ENCODE results near the gene DNAJB6.

Gene DNAJB6

DNA sequence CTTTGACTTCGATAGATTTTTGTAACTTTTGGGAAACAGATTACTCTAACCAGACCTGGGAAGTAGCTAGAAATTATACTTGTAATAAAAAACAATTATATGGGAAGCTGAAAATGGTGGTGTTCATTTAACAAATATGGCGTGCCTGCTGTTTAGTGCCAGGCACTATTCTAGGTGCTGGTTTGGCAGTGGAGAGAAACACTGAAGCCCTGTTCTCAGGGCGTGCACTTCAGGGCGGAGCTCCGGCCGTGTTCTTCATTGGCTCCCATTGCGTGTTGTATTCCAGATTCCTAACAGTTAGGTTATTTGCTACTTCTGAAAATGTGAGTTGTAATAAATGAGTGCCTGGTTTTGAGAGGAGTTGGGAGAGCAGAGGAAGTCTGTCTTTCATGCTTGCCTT lies 38.6 kb downstream of the DNAJB6 start:
- peaks cover 95% of the 10 kb centered on the region for H3K36me3 ChIP-seq
- H4K20me1 ChIP-seq, result peaks cover 100% of the 10 kb centered on the region
- no peak overlapping the region for H3K4me3 ChIP-seq
- no peak overlapping the region for H3K27ac ChIP-seq
- H3K9me3 ChIP-seq, result no peaks in the 10 kb centered on the region
- H3K4me2 ChIP-seq, result no peak overlapping the region
- H3K9ac ChIP-seq, result no peak overlapping the region
- TF ChIP-seq Cebpa-rat (IDR thresholded peaks at IDR 0.05), result no peak
- peaks cover 38% of the 10 kb centered on the region for H3K4me1 ChIP-seq
- no peaks in the 10 kb centered on the region for H3K27me3 ChIP-seq

DNA sequence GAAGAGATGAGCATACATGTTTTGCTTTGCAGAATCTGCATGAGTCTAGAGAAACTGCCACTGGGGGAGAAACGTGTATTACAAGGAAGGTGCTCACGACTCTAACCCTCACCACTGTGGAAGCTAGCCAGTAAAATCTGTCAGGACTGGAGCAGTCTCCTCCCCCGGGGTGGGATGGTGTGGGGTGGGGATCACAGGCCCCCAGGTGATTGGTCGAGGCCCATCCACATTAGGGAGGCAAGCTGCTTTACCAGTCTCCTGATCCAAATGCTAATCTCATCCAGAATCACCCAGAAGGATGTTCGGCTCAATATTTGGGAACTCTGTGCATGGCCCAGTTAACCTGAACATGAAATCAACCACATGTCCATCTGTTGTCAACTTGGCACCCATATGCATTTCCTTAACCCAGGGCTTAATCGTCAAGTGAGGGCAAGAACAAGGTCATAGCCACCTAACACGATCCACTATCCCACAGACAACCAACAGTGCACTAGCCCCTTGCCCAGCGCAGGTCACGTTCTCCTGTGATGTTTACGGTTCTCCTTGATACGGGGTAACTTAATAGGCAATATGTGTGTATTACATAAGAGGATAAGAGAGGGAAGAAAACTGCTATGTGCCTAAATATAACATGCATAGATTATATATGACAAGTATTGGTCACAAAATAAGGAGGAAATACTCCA lies 40.8 kb downstream of the DNAJB6 start:
- Histone ChIP-seq H4K20me1 (peaks cover 100% of the 10 kb centered on the region), H3K27me3 (no peaks in the 10 kb centered on the region), H3K9ac (no peak overlapping the region), H3K27ac (no peak overlapping the region), H3K36me3 (peaks cover 95% of the 10 kb centered on the region), H3K4me3 (no peak overlapping the region), H3K4me2 (peak overlapping the region; percentile 26; the same call in 1 of the 2 replicates), H3K4me1 (peaks cover 38% of the 10 kb centered on the region), H3K9me3 (no peaks in the 10 kb centered on the region)
- TF ChIP-seq Cebpa-rat (IDR thresholded peaks at IDR 0.05), result no peak

DNA sequence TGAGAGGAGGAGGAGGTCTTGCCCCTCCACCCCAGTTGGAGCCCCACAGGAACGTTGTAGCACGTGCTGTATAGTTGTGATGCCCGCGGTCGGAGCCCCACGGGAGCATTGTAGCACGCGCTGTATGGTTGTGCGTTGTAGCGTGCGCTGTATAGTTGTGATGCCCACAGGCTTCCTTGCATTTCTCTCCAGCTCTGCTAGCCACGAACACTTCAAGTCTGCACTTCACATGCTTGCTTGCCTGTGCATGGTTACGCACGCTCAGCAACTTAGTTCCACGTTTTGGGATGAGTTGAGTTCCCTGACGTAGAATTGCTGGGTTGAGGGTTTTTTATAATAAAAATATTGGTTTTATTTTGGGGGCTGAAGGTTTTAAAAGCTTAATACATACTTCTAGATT lies 41.6 kb downstream of the DNAJB6 start:
- peaks cover 38% of the 10 kb centered on the region for H3K4me1 ChIP-seq
- H3K36me3 ChIP-seq, result peaks cover 95% of the 10 kb centered on the region
- TF ChIP-seq Cebpa-rat (IDR thresholded peaks at IDR 0.05), result no peak

DNA sequence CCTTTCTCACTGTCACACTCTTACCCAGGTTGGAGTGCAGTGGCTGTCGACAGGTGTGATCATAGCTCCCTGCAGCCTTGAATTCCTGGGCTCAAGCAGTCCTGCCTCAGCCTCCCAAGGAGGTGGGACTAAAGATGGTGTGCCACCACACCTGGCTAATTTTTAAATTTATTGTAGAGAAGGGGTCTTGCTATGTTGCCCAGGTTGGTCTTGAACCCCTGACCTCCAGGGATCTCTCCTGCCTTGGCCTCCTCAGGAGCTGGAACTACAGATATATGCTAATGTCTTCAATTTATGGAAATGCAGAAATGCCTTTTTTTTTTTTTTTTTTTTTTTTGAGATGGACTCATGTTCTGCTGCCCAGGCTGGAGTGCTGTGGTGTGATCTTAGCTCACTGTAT lies 42.7 kb downstream of the DNAJB6 start:
- H3K9me3 ChIP-seq, result no peaks in the 10 kb centered on the region
- TF ChIP-seq Cebpa-rat (IDR thresholded peaks at IDR 0.05), result no peak
- H3K27me3 ChIP-seq, result no peaks in the 10 kb centered on the region
- H3K4me3 ChIP-seq, result no peak overlapping the region
- no peak overlapping the region for H3K27ac ChIP-seq
- H3K9ac ChIP-seq, result no peak overlapping the region
- H3K36me3 ChIP-seq, result peaks cover 95% of the 10 kb centered on the region
- peaks cover 38% of the 10 kb centered on the region for H3K4me1 ChIP-seq
- no peak overlapping the region for H3K4me2 ChIP-seq
- peaks cover 100% of the 10 kb centered on the region for H4K20me1 ChIP-seq

More for the DNA sequence above, 41.6 kb downstream of the DNAJB6 start:
- H3K27ac ChIP-seq, result no peak overlapping the region
- no peaks in the 10 kb centered on the region for H3K27me3 ChIP-seq
- no peak overlapping the region for H3K4me3 ChIP-seq
- no peak overlapping the region for H3K9ac ChIP-seq
- peaks cover 100% of the 10 kb centered on the region for H4K20me1 ChIP-seq
- peak overlapping the region; percentile 26; the same call in 1 of the 2 replicates for H3K4me2 ChIP-seq
- no peaks in the 10 kb centered on the region for H3K9me3 ChIP-seq

DNA sequence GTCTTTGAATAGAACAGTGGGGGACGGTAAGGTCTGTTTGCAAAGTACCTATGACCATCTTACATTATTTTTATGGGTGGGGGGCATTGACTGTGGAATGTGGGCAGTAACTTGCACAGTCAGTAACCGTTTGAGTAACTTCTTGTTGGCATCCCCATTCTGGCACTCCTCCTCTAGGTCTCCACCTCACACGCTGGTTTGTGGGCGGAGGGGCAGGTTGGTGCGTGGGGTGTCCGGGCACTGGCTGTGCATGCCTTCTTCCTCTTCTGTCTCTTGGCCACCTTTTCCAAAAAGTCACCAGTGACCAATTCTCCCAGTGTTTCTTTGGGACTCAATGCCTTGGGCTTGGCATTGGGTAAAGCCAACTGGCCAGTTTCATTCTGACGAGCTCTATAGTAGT lies 43.6 kb downstream of the DNAJB6 start:
- H3K27me3 ChIP-seq, result no peaks in the 10 kb centered on the region
- H3K4me1 ChIP-seq, result peaks cover 32% of the 10 kb centered on the region
- no peak overlapping the region for H3K27ac ChIP-seq
- H4K20me1 ChIP-seq, result peaks cover 97% of the 10 kb centered on the region
- H3K9me3 ChIP-seq, result no peaks in the 10 kb centered on the region
- TF ChIP-seq Cebpa-rat (IDR thresholded peaks at IDR 0.05), result no peak
- no peak overlapping the region for H3K4me3 ChIP-seq
- H3K36me3 ChIP-seq, result peaks cover 95% of the 10 kb centered on the region
- no peak overlapping the region for H3K4me2 ChIP-seq
- H3K9ac ChIP-seq, result no peak overlapping the region

DNA sequence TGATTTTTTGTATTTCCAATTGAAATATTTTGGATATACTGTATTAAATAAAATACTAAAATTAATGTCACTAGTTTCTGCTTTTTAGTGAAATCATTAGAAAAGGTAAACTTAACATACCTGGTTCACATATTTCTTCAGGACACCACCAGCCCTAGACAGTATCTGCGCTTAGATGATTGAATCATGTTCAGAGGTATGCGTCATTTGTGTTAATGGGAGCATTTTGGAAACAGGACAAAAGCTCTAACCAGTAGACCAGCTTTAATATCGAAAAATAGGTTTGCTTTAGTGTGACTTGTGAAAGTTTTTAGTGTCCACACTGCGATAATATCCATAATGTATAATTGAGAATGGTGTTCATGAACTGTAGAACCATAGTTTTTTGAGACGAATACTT lies 47.1 kb downstream of the DNAJB6 start:
- H3K36me3 ChIP-seq, result peaks cover 92% of the 10 kb centered on the region
- H4K20me1 ChIP-seq, result peaks cover 75% of the 10 kb centered on the region
- no peak overlapping the region for H3K4me2 ChIP-seq
- no peak overlapping the region for H3K27ac ChIP-seq
- H3K4me1 ChIP-seq, result peaks cover 26% of the 10 kb centered on the region
- TF ChIP-seq Cebpa-rat (IDR thresholded peaks at IDR 0.05), result no peak
- H3K27me3 ChIP-seq, result no peaks in the 10 kb centered on the region
- no peaks in the 10 kb centered on the region for H3K9me3 ChIP-seq
- H3K4me3 ChIP-seq, result no peak overlapping the region
- no peak overlapping the region for H3K9ac ChIP-seq

DNA sequence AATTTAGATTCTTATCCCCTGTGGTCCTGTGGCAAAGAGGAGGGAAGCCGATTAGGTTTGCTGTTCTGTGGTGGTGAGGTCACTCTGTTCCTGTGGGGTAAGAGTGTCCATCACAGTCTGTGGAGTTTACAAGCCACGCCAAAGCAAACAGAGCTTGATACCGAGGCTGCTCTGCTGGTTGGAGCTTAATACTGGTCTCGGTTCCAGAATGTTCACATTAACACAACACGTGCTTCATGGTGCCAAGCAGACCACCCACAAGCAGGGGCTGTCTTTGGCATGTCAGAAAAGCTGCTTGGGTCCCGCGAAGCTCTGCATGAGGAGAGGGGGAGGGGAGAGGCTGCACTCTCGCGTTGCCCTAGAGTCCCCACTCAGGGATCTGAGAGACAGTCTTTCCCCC lies 47.5 kb downstream of the DNAJB6 start:
- Histone ChIP-seq H3K9me3 (no peaks in the 10 kb centered on the region), H3K4me1 (peaks cover 30% of the 10 kb centered on the region), H3K4me3 (no peak overlapping the region), H3K4me2 (no peak overlapping the region), H3K9ac (no peak overlapping the region), H4K20me1 (peaks cover 75% of the 10 kb centered on the region), H3K27ac (no peak overlapping the region), H3K36me3 (peaks cover 93% of the 10 kb centered on the region), H3K27me3 (no peaks in the 10 kb centered on the region)
- no peak for TF ChIP-seq Cebpa-rat (IDR thresholded peaks at IDR 0.05)

DNA sequence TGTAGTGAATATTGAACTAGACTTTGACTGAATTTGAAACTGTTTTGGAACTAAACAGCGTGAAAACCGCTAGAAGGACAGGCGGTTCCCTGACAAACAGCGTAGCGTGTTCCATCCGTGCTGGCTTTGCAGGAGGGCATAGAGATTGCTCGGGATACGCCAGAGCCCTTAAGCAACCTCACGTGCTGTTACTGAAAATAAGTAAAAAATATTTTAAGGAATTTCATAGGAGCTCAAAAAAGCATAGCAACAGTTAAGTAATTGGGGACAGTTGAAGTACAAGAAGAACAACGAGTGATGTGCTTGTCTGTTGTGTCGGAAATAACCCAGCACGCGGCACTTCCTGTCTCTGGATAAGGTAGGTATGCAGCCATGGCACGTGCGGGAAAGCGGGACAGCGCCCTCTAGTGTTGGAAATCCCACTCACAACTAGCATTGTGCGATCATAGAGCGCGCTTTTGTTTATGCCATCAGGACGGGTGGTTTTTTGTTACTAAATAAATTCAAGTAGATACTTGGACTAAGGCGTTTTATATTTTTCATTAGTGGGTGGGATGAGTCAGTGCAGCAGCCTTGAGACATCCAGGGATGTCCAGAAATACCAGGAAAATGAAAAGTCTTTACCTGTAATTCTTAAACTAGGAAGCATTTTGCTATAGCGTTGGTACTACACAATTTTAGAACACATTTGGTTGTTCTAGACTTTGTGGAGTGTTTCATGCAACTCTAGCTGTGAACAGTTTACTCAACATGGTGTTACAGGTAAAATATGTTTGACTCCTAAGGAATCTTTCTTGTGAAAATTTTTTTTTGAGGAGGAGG lies 50.4 kb downstream of the DNAJB6 start:
- Histone ChIP-seq H3K4me2 (peak overlapping the region; percentile 35), H3K36me3 (peaks cover 92% of the 10 kb centered on the region), H3K4me1 (peaks cover 50% of the 10 kb centered on the region), H3K27me3 (no peaks in the 10 kb centered on the region), H3K9me3 (no peaks in the 10 kb centered on the region), H3K27ac (no peak overlapping the region), H3K4me3 (no peak overlapping the region), H3K9ac (no peak overlapping the region), H4K20me1 (peaks cover 75% of the 10 kb centered on the region)
- TF ChIP-seq Cebpa-rat (IDR thresholded peaks at IDR 0.05), result no peak

DNA sequence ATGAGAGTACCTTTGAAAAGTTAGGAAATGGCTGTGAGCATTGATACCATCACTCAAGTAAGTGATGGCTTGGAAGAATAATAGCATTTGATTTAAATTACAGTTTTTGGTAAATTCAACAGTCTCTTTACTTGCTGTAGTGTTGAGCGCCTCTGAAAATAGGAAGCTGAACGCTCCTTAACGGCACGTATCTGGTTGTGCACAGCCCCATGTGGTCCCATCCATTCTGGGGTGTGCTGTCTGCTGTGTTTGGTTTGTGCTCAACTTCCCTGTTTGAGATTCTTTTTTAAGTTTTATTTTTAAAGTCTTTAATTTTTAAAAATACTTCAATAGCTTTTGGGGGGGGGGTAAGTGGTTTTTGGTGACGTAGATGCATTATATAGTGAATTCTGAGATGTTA lies 51.5 kb downstream of the DNAJB6 start:
- H3K36me3 ChIP-seq, result peaks cover 91% of the 10 kb centered on the region
- peaks cover 50% of the 10 kb centered on the region for H3K4me1 ChIP-seq
- TF ChIP-seq Cebpa-rat (IDR thresholded peaks at IDR 0.05), result no peak
- no peaks in the 10 kb centered on the region for H3K9me3 ChIP-seq
- H3K27me3 ChIP-seq, result no peaks in the 10 kb centered on the region
- peak overlapping the region; percentile 70 for H3K4me2 ChIP-seq
- peaks cover 75% of the 10 kb centered on the region for H4K20me1 ChIP-seq
- no peak overlapping the region for H3K9ac ChIP-seq
- H3K27ac ChIP-seq, result no peak overlapping the region
- H3K4me3 ChIP-seq, result no peak overlapping the region

Data from BLaER1 (cell line).